Measurements from ENCODE around the gene TRABD2B.

Gene TRABD2B

DNA sequence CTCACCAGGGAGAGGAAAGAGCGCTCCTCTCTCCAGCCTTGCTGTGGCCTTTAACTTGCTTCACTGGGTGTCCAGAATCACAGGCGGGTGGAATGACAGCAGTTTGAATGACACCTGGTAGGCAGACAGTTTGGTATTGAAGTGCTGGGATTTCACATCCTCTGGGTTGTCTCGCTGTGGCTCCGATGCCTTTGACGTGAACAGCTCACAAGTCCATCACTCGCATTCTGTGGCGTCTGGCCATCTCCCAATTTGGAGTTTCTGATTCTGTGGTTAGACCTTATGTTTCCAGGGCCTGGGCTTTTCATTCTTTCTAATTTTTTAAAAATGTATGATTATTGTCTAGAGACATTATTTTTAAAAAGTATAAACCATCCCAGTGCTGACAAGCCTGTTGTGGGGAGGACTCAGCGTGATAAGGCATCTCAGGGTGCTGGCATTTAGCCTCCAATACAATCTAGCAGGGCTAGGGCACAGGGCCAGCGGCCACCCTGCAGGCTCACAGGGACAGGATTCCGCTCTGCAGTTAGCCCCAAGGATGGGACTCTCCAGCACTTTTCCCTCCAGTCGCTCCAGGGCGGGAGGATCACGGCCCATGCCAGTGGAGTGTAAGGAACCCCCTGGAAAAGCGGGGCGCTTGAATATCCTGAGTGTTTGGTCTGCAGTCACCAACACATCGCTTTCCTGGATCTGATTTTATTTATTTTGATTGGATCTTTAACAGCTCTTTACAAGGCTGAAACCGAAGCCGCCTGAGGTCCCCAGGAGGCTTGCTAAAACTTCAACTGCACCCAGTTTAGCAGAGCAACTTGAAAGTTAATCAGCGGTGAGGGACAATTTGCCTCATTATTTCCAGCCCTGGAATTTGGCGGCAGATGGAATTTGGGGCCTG is 178.3 kb downstream of the TRABD2B start:
- DNase-seq: no peak

DNA sequence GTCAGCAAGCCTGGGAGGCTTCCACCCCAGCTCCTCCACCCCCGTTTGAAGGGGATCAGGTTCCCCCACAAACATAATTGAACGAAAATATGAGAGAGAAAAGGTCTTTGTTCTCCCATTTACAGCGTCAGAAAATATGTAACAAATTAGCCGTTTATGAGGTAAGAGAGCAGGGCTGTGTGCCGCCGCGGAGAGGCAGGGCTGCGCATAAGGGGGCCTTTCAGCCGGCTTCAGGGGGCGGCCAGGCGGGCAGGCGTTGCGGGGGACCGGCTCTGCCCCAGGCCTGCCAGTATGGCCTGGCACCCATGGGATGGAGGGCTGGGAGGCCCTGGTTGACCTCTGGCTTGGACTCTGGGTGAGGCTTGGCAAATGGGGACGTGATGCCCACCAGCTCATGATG is 179.3 kb downstream of the TRABD2B start:
- DNase-seq: no peak

DNA sequence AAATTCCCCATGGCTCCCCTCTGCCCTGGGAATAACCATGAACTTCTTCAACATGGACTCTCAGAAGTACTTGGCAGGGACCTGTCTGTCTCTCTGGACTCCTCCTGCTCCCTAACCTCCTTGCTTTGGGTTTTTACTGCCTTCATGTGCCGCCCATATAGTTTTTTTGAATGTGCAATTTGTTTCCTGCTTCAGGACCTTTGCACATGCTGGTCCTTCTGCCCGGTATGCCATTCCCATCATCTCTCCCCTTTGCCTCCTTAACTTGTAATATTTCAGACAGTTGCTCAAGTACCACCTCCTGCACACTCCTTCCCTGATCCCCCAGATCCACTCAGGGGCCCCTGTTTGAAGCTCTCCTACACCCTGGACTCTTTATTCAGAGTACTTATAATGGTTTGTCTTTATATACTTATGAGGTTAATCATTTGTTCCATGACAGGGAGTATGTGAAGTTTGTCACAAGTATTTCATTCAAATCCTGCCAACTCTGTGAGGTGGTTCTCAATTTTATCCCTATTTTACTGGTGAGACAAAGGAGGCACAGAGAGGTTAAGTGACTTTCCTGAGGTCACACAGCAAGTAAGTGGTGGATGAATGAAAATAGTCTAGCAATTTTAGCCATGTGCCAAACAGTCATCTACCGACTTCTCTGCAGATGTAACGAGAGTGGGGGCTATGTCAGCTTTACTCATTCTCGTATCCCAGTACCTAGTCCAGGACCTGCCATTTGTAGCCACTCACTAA is 180.7 kb downstream of the TRABD2B start:
- DNase-seq: no peak

DNA sequence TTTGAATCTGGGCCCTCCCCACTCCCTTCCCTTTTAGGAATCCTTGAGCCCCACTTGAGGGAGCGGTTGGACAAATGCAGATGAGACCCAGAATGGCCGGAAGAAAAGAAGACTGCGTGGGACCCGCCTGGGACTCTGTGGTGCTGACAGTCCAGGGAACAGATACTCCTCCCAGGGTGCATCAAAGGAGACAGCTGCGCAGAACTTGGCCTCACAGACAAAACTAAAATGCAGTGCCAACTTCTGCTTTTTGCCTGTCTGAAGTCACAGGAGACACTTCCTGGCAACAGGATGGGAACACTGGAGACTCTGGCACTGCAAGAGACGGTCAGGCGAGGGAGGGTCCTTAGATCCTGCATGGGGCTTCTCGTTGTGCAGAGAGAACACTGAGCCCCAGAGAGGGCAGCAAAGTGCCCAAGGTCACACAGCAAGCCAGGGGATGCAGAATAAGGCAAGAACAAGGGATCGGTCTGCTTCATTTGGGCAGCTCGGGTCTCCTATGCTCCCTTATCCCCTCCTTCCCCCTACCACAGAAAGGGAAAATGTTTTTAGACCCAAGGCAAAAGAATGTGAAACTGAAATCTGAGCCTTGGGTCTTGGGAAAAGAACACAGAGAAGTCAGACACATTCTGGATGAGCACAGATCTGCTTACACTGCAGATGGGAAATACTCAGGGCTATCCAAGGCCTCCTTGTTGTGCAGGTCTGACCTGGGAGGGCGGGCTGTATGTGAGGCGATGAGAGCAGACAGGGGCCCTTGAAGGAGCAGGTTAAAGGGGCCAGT is 182.4 kb downstream of the TRABD2B start:
- DNase-seq: no peak

DNA sequence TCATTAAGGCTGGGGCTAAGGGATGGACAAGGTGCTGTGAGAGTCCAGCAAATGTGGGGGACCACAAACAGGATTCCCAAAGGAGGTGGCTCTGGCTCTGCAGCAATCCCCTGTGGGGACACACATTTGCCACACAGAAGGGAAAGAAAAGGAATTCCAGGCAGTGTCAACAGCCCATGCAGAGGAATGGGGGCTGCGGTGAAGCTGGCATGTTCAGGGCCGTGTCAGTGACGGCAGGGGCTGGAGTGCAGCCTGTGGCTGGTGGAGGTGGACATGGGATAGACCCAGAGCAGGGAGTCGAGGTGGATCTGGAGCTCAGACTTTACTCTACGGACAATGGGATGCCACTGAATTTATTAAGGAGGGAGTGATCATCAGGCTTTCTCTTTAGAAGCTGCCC is 183.2 kb downstream of the TRABD2B start:
- DNase-seq: no peak

DNA sequence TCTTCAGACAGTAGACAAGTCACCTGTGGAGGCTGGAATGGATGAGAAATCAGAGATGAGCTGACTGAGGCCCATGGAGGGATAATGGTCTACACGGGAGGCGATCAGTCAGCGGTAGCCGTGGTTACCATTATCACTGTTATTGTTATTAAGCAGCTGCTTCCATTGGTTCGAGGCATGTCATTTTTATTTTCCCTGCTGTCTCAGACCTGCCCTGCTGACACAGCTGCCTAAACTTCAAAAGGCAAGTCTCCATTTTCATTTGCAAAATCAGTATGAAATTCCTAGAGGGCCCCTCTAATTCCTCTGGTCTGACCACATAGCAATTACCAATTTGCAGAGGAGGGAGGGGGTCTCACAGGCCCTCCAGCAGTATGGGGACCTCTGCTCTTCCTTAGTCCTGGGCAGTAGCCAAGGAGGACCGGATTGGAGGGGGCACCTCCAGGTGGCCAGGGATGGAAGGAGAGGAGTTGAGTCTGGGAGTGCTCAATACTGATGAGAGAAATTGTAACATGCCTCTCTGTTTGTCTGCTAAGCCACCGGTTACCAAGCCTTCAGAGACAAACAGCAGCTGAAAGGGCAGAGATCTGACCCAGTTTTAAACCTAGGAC is 184.2 kb downstream of the TRABD2B start:
- no peak for DNase-seq

DNA sequence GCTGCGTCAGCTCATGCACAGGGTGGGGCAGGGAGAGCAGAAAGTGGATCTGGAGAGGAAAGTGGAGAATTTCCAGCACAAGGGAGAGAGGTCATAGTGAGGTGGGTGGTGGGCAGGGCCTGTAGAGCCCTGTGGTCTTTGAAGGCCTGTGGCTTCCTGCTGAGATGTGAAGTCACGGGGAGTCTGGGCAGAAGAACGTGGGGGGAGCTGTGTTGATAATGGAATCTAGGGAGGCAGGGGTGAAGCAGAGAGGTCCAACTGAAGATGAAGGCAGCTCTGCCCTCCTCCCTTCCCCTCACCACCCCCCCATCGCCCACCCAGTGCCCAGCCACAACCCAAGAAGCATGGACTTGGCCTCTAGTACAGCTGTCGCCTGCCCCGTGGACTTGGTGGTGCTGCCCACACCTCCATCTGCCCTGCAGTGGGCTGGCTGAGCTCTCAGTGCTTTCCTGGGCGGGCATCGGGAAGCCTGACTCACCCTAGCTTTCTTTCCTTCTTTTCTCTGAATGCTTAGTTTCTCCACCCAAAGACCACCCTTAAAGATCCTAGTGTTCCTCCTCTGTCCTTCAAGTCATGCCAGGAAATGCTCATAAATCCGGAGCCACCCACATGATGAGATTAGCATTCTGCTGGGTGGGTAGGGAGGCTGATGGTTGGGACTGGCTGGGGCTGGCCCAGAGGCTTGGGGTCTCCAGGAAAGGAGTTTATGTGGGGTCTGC is 186.1 kb downstream of the TRABD2B start:
- DNase-seq: no peak

DNA sequence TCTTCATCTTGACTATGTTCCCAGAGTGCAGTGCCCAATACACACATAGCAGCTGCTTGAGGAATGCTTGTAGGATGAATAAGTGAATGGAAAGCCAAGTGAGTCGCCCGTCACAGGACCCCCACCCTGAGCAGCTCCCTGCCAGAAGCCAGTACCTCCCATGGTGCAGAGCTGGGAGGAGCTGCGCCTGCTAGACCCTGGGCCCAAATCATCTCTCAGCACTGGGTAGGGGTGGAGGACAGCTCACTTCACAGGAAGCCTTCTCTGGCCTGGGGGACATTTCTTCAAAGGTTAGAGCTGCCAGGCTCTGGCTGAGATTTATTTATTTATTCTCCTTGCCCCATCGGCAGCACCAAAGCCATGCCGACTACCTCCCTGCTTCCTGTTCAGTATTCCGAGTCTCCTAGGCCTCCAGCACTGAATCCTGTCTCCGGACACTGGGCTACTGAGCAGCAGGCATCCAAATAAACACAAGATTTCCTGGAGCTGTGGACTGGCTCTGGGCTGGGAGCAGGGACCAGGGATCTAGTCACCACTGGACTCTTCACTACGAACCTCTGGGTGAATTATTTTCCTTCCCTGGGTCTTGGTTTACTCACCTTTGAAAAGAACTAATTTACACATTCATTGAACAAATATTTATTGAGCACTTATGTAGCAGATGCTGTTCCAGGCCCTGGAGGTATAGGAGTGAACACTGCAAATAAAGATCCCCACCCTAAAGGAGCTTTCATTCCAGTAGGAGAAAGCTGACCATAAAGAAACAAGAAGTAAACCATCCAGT is 187.7 kb downstream of the TRABD2B start:
- peak; percentile 30 for DNase-seq

DNA sequence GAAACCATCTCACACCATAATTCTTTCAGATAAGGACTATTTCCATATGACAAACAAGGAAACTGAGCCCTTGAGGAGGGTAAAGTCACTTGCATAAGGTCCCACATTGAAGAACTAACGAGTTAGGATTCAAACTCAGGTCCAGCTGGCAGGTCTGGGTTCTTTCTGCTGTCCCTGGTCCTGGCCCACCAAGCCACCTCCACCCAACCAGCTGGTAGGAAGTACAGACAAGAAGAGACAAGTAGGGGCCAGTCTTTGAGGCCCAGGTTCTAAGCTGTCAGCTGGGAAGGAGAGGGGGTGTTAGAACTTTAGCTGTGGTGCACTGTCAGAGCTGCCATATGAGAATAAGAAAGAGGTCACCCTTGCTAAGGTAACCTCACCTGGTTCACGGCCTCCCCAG is 188.6 kb downstream of the TRABD2B start:
- no peak for DNase-seq

DNA sequence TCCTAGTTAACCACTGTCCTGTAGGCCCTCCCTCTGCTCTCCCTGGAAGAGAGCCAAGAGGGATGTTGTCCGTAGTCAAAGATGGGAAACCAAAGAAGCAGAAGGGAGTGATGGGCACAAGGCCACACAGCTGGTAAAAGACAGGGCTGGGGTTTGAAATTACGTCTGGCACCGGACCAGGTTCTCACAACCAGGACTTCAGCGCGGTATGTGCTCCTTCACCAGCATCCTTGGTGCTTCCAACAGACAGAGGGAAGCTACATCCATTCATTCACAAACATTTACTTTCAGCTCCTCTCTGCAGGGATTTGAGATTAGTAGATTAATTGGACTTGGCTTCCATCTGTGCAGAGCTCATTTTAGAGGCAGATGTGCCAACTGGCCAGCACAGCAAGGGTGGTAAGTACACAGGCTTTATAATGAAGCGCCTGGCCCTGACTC is 191.2 kb downstream of the TRABD2B start:
- no peak for DNase-seq

DNA sequence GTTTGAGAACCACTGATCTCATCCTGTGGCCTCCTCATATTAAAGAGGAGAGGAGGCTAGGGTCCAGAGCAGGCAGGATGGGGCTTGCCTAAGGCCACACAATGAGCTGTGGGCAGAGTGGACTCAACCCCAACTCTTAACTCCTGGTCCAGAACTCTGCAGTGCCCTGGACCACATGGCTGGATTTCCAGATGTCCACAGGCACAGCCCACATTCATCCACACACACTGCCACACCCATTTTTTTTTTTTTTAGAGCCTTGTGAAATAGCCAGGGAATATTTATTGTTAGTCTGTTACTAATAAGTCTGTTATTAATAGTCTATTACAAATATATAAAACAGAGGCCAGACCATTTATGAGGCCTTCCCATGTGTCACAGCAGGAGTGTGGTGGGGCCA is 192.2 kb downstream of the TRABD2B start:
- no peak for DNase-seq

DNA sequence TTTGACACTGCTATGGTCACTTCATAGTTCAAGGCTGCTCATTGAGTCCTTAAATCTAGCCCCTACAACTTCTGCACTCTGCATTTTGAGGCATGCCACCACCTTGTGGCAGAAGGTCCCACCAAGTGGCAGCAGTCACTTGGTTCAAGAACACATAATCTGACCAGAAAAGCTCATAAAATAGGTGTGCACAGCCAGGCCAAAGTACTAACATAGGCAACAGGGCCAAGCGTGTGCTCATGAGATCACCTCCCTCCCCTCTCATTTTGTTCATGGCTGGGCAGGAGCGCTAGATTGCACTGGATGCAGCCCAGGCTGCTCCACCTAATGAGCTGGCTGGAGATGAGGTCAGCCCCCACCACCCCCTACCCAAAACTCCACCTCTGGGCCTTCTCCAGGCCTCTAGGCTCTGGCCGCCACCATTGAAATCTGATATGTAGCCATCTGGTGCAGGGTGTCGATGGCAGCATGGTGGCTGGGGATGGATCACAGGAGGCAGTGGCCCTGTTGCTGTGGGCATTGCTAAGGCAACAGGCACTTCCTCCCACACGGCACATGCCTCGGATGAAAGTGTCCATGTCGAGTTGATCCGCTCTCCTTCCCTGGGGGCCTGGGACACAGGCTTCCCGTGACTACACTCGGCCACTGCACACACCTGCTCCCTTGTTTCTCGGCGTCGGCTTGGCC is 193.2 kb downstream of the TRABD2B start:
- DNase-seq: no peak

DNA sequence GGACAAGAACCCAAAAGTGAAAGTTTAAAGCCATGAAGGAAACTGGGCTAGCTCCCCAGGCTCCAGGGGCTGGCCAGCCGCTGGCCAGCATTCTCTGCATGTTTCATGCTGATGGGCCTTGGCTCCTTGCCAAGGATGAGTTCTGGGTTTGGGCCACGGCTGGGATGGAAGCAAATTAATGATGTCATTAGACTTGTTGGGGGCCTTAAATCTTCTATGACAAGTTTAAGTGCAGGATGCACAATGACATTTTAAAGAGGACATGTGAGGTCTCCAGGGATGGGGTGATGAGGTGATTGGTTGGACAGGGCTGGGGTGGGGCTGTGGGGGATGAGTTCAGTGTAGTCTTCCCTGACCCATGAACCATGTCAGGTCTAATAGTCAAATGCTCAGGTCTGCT is 199.6 kb downstream of the TRABD2B start:
- no peak for DNase-seq

DNA sequence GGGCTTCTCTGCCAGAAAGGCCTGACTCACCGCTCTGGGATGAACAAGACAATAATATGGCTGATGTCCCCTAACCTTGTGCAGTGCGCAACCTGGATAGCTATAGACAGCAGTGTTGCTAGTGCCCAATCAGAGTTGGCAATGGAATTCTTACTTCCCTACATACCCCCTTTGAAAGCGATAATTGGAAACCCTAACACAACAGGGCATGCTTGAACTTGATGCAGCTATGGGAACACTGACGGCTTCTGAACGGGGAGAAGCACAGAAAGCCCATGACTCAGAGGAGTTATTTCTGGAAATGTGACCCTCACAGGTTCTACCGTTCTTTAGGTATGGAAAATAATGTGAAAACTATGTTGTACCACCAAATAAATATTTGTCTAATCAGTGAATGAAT is 200.6 kb downstream of the TRABD2B start:
- no peak for DNase-seq

DNA sequence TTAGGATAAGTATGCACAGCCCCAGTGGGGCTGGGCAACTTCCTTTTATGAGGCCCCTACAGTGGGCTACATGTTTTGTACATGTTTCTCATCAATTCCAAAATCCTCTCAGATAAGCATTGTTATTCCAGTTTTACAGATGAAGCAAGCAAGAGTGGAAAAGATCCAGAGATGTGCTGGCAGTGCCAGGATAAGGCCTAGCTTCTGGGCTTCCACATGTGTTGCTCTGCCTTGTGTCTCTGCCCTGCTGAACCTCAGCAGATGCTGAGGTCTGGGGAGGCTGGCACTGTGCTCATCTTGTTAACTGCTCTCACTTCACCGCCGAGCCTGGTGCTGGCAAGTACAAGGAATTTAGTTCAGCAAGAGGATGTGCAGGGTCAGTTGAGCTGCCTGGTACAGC is 202.1 kb downstream of the TRABD2B start:
- no peak for DNase-seq

DNA sequence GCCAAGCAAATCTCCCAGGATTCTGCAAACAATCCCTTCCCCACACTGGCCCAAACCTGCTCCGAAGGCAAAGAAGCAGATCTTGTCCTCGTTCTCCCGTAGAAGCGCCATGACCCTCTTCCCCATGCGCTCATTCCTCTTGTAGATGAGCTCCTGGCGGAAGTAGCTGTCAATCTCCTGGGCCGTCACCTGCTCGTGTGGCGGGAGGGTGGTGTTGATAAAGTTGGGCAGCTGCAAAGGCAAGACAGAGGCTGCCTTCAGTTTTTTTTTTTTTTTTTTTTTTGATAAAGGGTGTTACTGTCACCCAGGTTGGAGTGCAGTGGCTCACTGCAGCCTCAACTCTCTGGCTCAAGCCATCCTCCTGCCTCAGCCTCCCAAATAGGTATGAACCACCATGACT is 202.7 kb downstream of the TRABD2B start:
- DNase-seq: no peak

DNA sequence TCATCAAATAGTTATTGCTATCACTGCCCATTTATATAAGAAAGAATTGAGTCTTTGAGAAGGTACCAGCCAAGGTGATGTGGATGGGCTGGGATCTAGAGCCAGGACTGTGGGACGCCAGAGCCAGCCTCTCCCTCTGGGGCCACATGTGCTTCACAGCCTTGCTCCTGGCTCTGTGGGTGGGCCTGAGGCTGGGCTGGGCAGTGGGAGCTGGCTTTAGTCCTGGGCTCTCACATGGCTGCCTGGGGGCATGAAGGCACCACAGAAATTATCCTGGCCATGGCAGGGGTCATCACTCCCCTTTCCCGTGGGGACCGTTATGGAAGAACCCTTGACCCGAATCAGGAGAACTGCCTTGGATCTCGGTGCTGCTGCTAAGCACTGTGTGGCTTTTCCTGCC is 203.1 kb downstream of the TRABD2B start:
- DNase-seq: no peak

DNA sequence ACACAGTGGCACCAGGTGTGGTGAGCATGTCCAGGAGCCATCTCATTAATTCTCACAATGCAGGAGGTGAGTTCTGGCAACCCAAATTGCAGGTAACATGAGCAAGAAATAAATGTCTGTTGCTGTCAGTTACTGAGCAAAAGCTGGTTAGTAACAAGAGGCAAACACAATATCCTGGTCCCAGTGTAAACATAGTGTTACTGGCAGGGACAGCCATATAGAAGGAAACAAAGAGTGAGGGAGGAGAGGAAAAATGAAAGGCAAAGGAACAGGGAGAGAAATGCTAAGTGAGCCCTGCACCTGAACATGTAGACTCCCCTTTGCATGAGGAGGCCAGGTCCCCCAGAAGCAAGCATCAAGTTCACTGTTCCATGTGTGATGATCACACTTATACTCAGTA is 203.6 kb downstream of the TRABD2B start:
- DNase-seq: no peak

DNA sequence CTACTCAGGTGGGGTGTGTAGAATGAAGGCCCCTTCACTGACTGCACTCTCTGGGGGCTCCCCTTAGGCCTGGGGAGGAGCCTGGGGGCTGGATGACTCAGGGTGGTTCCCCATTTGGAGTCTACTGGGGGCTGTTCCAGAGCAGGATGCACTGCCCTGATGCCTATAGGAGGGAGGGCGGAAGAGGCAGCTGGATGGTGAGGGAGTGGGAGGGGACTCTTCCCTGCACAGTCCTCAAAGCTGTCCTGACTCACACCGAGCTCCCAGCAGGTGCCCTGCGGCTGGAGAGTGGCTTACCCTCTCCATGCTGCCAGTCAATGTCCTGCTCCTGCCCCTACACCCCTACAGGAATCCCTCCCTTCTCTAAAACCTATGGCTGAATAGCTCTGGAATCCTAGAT is 204.4 kb downstream of the TRABD2B start:
- no peak for DNase-seq

DNA sequence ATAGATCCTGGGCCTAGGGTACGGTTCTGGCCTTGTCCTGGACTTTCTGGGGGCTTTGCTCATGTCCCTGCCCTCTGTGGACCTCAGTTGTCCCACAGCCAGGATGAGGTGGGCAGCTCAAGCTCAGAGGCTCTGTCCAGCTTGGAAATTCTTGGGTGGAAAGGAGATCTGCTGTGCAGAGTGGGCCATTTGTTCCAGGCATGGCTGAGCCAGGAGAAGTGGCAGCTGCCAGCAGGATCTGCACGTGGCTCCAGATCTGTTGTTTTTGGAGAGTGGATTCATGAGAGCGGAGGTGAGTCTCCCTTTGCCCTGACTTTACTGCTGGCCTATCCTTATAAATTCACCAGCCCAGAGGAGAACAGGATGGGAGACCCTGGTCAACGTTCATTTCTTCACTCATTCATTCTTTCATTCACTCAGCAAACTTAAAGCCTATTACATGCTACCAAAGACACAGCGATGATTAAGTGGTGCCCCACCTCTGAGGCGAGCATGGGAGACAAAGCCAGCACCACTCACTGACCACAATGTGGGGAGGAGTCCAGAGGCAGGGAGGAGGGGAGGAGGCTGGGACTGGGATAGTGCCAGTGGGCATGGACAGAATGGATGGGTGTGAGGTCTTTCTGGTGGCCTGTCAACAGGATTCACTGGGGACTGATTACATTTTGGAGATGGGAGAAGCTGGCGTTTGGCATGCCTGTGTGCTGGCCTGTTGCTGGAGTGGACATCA is 205.1 kb downstream of the TRABD2B start:
- no peak for DNase-seq

Measured in NCI-H226 (cell line).